Neuron (in vitro differentiated cells): ENCODE data around the gene GRID2.

ENCODE experiments used
- H2AFZ ChIP-seq: one replicate; pipeline ENCODE4 v1.6.1; 2013; ENCODE audit warnings: low read depth, mild to moderate bottlenecking, inconsistent platforms, low read length, moderate library complexity
- H3K27me3 ChIP-seq: one replicate; pipeline ENCODE4 v1.6.1; 2013; ENCODE audit warnings: low read length; ENCODE audit not compliant: insufficient read depth
- H3K36me3 ChIP-seq: one replicate; pipeline ENCODE4 v1.6.1; 2013; ENCODE audit warnings: low read length; ENCODE audit not compliant: insufficient read depth
- H3K4me1 ChIP-seq: one replicate; pipeline ENCODE4 v1.6.1; 2013; ENCODE audit warnings: low read length; ENCODE audit not compliant: insufficient read depth
- H3K4me3 ChIP-seq: 2 replicates; pipeline ENCODE4 v1.5.1; 2013; ENCODE audit warnings: mild to moderate bottlenecking, low read length, moderate library complexity
- H3K9me3 ChIP-seq: one replicate; pipeline ENCODE4 v1.6.1; 2013; ENCODE audit warnings: low read length

Gene GRID2

GRCh38 chr4:93767917-93768316, 1464.2 kb downstream of the GRID2 start:
- Histone ChIP-seq H3K27me3 (peaks cover 4% of the 10 kb centered on the region), H3K4me1 (peaks cover 6% of the 10 kb centered on the region), H2AFZ (no peak overlapping the region), H3K36me3 (no peaks in the 10 kb centered on the region), H3K4me3 (no peak overlapping the region), H3K9me3 (no peaks in the 10 kb centered on the region)

DNA sequence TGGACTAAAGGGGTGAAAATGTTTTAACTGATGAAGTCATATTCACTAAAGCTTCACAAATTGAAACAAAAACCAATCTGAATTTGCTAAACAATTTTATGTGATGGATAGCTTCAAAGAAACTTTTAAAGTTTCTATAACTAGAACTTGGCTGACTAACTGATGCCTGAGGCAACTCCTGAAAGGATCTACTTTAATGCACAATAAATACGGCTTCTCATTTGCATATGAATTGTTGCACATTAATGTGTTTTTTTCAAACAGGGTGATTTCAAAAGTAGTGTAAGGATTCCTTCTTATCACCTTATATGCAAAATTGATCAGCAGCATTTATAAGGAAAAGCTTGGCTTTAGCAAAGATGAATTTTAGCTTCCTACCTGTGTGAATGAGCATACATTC, 1466.4 kb downstream of the GRID2 start:
- Histone ChIP-seq H3K27me3 (peaks cover 4% of the 10 kb centered on the region), H3K9me3 (no peaks in the 10 kb centered on the region), H3K4me1 (peaks cover 1% of the 10 kb centered on the region), H3K36me3 (no peaks in the 10 kb centered on the region), H2AFZ (no peak overlapping the region), H3K4me3 (no peak overlapping the region)

- H3K27me3 ChIP-seq = peaks cover 4% of the 10 kb centered on the region
Measured at GRCh38 chr4:93771640-93772411, 1468.1 kb downstream of the GRID2 start.

GRCh38 chr4:93772858-93773257, 1469.1 kb downstream of the GRID2 start:
- no peak overlapping the region for H3K4me3 ChIP-seq
- H3K27me3 ChIP-seq = peaks cover 4% of the 10 kb centered on the region
- H3K36me3 ChIP-seq = no peaks in the 10 kb centered on the region
- no peak overlapping the region for H2AFZ ChIP-seq
- H3K4me1 ChIP-seq = no peaks in the 10 kb centered on the region
- H3K9me3 ChIP-seq = no peaks in the 10 kb centered on the region

More at GRCh38 chr4:93771640-93772411, 1468.1 kb downstream of the GRID2 start:
- Histone ChIP-seq H3K36me3 (no peaks in the 10 kb centered on the region), H3K4me1 (no peaks in the 10 kb centered on the region), H3K4me3 (no peak overlapping the region), H3K9me3 (no peaks in the 10 kb centered on the region), H2AFZ (no peak overlapping the region)

DNA sequence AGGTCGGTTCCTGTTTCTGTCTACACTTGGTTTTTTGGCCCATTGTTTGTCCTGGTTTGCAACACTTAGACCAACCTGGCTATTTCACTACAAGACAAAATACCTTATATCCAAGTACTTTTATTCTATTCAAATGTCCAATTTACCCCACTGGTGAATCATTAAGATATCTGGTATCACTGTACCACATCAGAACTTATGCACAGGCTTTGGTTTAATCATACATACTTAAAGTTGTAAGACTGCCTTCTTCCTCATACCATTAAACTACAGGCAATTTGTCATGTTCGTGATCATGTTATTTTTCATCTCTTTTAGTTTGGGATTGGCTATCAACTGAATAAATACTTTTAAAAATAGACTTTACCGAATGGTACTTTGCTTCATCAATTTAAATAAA, 1471.8 kb downstream of the GRID2 start:
- Histone ChIP-seq H3K4me3 (no peak overlapping the region), H3K4me1 (no peaks in the 10 kb centered on the region), H3K27me3 (no peaks in the 10 kb centered on the region), H3K36me3 (no peaks in the 10 kb centered on the region), H3K9me3 (no peaks in the 10 kb centered on the region), H2AFZ (no peak overlapping the region)

DNA sequence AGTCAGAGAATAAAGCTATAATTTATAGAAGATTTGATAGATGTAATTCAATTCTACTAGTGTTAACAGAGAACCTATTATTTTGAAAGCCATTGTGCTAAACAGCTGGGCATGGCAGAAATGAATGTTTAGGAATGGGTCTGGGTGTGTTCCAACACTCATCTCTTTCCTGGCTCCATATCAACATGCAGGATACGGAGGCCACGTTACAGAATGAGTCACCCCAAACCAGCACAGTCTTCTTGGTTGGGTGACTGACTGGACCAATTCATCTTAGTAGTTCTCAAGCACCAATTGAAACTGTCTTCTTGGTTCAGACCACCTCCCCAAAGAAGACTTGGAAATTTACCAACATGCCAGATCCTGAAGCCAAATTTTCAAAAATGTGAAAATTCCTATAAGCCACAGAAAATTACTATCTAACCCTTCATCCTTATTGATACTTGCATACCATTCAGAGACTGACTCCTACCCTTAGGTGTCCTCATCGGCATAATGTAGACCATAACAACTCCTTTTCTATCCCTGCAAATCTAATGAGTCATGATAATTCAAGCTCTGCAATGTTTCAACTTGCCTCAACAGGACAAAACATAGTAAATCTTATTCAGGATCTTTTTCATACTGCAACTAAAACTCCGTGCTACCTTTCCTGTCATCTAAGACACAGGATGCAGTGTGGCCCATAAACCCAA, 1472.8 kb downstream of the GRID2 start:
- Histone ChIP-seq H2AFZ (no peak overlapping the region), H3K4me3 (no peak overlapping the region), H3K27me3 (no peaks in the 10 kb centered on the region), H3K36me3 (no peaks in the 10 kb centered on the region), H3K4me1 (no peaks in the 10 kb centered on the region), H3K9me3 (no peaks in the 10 kb centered on the region)

GRCh38 chr4:93777081-93777460, 1473.3 kb downstream of the GRID2 start:
- Histone ChIP-seq H3K36me3 (no peaks in the 10 kb centered on the region), H3K9me3 (no peaks in the 10 kb centered on the region), H3K4me3 (no peak overlapping the region), H2AFZ (no peak overlapping the region), H3K27me3 (no peaks in the 10 kb centered on the region), H3K4me1 (no peaks in the 10 kb centered on the region)

DNA sequence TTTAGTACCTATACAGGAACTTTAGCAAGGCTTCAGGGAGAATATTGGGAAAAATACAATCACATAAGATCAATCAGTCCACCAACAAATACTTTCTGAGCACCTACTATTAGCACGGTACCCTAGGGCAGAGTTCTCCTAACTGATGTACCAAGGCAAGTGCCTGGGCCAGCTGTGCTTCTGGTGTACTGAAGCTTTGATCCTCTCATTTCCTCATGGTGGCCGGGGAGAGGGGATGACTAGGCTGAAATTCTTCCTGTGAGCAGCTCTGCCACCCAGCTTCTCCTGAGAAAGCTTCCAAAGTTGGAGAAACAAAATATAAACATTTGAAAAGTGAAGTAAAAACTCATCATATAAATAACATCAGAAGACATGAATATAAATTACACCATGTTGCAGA, 1475.5 kb downstream of the GRID2 start:
- Histone ChIP-seq H3K4me3 (no peak overlapping the region), H3K9me3 (no peaks in the 10 kb centered on the region), H3K27me3 (no peaks in the 10 kb centered on the region), H3K36me3 (no peaks in the 10 kb centered on the region), H2AFZ (no peak overlapping the region), H3K4me1 (no peaks in the 10 kb centered on the region)

DNA sequence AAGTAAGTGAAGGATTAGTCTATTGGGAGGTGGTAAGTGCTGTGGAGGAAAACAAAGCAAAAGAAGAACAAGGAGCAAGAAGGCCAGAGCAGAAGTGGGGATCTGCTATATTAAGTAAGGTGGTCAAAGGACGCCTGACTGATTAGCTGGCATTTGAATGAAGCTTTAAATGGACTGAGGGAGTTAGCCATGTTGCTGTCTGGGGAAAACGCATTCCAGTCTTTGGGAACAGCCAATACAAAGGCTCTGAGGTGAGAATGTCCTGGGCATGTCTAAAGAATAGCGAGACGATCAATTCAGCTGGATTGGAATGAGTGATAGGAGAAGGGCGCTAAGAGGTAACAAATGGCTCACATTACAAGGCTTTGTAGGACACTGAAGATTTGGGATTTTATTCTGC, 1476.3 kb downstream of the GRID2 start:
- H3K9me3 ChIP-seq = no peaks in the 10 kb centered on the region
- no peak overlapping the region for H2AFZ ChIP-seq

GRCh38 chr4:93781198-93781597, 1477.4 kb downstream of the GRID2 start:
- Histone ChIP-seq H3K36me3 (no peaks in the 10 kb centered on the region), H3K9me3 (no peaks in the 10 kb centered on the region), H3K4me1 (no peaks in the 10 kb centered on the region), H3K27me3 (no peaks in the 10 kb centered on the region), H3K4me3 (no peak overlapping the region), H2AFZ (no peak overlapping the region)

More for the DNA sequence above, 1476.3 kb downstream of the GRID2 start:
- Histone ChIP-seq H3K4me3 (no peak overlapping the region), H3K36me3 (no peaks in the 10 kb centered on the region), H3K27me3 (no peaks in the 10 kb centered on the region), H3K4me1 (no peaks in the 10 kb centered on the region)

DNA sequence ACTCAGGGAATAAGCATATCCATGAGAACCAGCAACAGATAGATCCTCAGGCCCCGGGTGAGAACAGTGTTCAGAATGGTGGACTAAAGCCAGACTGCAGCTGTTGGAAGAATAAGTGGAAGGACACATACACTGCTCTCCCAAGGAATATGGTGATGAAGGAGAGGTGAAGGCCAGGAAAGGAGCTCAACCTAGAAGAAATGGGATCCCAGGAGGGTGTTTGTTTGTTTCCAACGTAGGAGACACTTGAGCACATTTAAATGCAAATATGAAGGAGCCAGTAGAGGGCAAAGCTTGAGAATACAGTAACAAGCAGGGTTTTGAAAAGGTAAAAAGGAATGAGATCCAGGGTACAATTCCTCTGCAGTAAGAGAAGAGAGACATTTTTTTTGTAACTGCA, 1482.4 kb downstream of the GRID2 start:
- H3K27me3 ChIP-seq = no peaks in the 10 kb centered on the region
- H2AFZ ChIP-seq = no peak overlapping the region
- H3K4me3 ChIP-seq = no peak overlapping the region
- H3K4me1 ChIP-seq = no peaks in the 10 kb centered on the region
- H3K36me3 ChIP-seq = no peaks in the 10 kb centered on the region
- H3K9me3 ChIP-seq = no peaks in the 10 kb centered on the region

DNA sequence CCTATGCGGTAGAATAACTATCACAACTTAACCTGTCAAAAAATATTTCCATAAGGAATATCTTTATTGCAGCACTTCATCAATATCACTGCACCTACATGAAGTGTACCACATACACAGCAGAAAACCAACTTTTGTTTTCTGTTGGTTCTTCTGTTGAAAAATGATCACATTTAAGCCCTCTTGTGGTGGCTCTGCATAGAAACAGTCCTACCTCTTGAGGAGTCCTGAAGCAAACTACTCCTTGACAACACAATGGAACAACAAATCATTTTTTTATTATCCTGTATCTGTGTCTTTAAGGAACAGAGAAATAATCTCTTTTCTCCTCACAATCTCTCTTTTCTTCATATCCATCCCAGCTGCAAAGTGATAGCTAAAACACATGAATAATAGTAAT, 1484.9 kb downstream of the GRID2 start:
- H3K4me1 ChIP-seq = no peaks in the 10 kb centered on the region
- no peaks in the 10 kb centered on the region for H3K27me3 ChIP-seq
- no peaks in the 10 kb centered on the region for H3K9me3 ChIP-seq
- H3K36me3 ChIP-seq = no peaks in the 10 kb centered on the region
- no peak overlapping the region for H2AFZ ChIP-seq
- no peak overlapping the region for H3K4me3 ChIP-seq

- Histone ChIP-seq H3K27me3 (peaks cover 3% of the 10 kb centered on the region), H3K4me3 (no peak overlapping the region), H3K9me3 (no peaks in the 10 kb centered on the region), H2AFZ (no peak overlapping the region), H3K4me1 (peaks cover 9% of the 10 kb centered on the region), H3K36me3 (no peaks in the 10 kb centered on the region)
Measured at GRCh38 chr4:93791570-93792195, 1487.9 kb downstream of the GRID2 start.
